LHCN-M2 (cell line): ENCODE data around the gene JKAMP. TPM values are rescaled to one million over a fixed set of nuclear protein-coding genes. Genes with fewer than 3 reads are reported as not detected.
"Not testable (repeated sequence)": the region's sequence is repeated elsewhere in the genome, so short reads cannot be mapped to it uniquely, and the experiment has no call there.

Source experiments
- DNase-seq: peaks from one replicate; pipeline ENCODE4 v3.0.0-alpha.2; 2012; ENCODE audit warnings: low read depth
- polyA plus RNA-seq: library from polyadenylated mRNA; unstranded; fragments of >200 nt; gene quantifications from one replicate; pipeline ENCODE4 v1.2.1, GENCODE V29; 2012; ENCODE audit warnings: missing spikeins
- total RNA-seq: library from RNA; depleted of rRNA; stranded (reverse); fragments of >200 nt; gene quantifications from 2 replicates; pipeline ENCODE4 v1.2.3, GENCODE V29; 2014; rRNA removed

The JKAMP gene
- 120 and 141 TPM in 2 replicates for total RNA-seq
- polyA plus RNA-seq: 45.2 TPM

- DNase-seq: peak; percentile 94
Observed at GRCh38 chr14:59483819-59484638, at the start of gene JKAMP, which contains the start of gene L3HYPDH. Gene JKAMP, plus strand, starts transcription at chr14:59484517. Its CDS starts 73 bp downstream, at chr14:59484590. Gene L3HYPDH, minus strand, starts transcription at chr14:59484408. Its CDS starts 92 bp downstream, at chr14:59484316.

- DNase-seq: no peak
Observed at GRCh38 chr14:59435101-59435500, 49.2 kb upstream of the JKAMP start.

GRCh38 chr14:59435987-59436386 lies 48.3 kb upstream of the JKAMP start:
- DNase-seq: no peak

DNA sequence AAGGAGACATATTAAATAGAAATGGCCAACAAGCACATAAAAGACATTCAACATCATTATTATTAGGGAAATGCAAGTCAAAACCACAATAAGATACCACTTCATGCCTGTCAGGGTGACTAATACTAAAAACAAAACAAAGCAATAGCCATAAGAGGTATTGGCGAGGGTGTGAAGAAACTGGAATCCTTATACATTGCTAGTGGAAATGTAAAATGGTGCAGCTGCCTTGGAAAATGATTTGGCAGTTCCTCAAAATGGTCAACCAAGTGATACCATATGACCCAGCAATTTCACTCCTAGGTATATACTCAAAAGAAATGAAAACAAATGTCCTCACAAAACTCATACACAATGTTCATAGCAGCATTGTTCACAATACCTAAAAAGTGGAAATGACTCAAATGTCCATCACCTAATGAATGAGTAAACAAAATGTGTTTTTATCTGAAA lies 46.1 kb upstream of the JKAMP start:
- DNase-seq: peak; percentile 86

- no peak for DNase-seq
Observed at GRCh38 chr14:59439256-59439965, 44.9 kb upstream of the JKAMP start.

- DNase-seq: not testable (repeated sequence)
Observed at GRCh38 chr14:59448673-59449072, 35.6 kb upstream of the JKAMP start.

- DNase-seq: peak; percentile 60
Observed at GRCh38 chr14:59450716-59451115, 33.6 kb upstream of the JKAMP start.

DNA sequence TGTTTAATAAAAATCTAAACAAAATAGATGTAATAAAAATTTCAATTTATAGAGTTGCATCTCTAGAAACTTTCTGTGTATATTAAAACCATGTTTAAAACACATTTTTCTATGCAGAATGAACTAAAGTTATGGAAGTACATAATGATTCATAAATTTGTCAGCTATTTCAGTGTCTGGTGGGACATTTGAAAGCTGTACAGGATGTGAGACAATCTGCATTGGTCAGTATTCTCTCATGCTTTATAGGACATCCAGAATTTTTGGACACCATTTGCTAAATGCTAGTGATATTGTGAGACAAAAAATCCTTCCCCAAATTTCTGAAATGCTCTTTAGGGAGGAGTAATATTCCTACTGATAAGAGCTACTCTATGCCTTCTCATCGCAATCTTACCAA lies 32.5 kb upstream of the JKAMP start:
- peak; percentile 18 for DNase-seq

GRCh38 chr14:59454139-59454538 lies 30.2 kb upstream of the JKAMP start:
- DNase-seq: peak; percentile 93

- peak; percentile 34 for DNase-seq
Observed at GRCh38 chr14:59455411-59455810, 28.9 kb upstream of the JKAMP start.

- no peak for DNase-seq
Observed at GRCh38 chr14:59458486-59458885, 25.8 kb upstream of the JKAMP start.

DNA sequence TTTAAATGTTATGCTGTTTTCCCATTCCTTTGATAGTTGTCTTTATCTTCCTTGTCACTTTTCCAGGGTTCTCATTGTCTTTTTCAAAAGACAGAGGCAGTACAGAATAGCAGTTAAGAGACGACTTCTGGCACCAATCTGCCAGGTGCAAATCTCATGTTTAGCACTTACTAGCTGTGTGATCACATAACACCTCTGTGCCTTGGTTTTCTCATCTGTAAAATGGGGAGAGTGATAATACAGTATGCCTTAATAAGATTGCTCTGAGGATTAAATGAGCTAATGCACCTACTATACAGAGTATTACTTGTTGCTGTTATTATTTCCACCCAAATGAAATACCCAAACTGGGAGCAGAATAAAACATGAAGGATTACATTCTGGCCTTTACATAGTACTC lies 23.9 kb upstream of the JKAMP start:
- no peak for DNase-seq

DNA sequence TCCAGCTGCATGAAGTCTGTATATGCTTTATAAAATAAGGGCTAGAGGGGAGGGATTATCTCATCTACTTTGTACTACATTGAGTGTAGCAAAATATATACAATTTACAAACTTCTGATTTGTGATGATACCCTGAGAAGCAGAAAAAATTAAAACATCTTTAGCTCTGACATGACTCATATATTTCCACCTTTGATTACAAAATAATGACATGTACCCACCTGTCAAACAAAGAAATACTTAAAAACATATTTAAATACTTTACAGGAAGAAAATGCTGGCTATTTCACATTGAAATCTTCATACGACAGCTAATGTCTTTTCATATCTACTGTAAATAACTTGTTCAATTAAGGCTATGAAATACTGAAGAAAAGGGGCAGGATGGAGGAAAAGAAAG lies 22.4 kb upstream of the JKAMP start:
- no peak for DNase-seq

GRCh38 chr14:59463787-59464485 lies 20.4 kb upstream of the JKAMP start:
- DNase-seq: no peak

- DNase-seq: peak; percentile 12
Observed at GRCh38 chr14:59464486-59465315, 19.6 kb upstream of the JKAMP start.

DNA sequence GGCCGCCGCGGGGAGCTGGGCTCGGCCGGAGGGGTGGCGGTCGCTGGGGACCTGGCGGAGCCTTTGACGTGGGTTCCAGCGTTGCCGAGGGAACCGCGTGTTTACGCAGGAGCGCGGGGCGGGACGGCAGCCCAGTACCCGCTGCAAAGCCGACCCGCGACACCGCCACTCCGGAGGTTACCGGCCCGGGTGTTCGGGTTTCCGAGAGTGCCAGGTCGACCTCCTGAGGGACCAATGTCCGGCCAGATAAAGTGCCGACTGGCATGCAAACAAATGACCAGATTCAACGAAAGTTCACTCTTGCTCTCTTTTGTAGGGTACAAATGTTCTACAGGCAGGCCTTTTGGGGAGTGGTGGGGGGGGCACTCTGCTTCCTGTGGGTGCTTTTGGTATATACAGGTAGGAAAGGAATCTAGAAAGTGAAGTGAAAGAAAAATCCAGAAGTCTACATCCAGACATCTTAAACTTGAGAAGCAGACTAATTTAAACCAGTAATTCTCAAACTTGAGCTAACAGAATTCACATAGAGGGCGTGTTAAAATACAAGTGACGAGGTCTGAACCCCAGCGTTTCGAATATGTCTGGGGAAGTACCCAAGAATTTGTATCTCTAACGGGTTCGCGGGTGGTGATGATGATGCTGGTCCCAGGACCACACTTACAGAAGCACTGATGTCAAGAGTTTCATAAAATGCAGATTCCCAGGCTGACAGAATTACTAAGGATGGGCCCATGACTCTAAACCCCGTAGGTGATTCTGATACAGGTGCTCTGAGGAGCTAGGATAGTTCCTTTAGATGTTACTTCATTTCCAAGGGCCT lies 18.8 kb upstream of the JKAMP start, which contains the start of gene GPR135:
TSS of gene GPR135 (minus strand) at position 65 of the 820 bp plus-strand sequence. CDS start 154 bp downstream, outside the sequence.
- no peak for DNase-seq

DNA sequence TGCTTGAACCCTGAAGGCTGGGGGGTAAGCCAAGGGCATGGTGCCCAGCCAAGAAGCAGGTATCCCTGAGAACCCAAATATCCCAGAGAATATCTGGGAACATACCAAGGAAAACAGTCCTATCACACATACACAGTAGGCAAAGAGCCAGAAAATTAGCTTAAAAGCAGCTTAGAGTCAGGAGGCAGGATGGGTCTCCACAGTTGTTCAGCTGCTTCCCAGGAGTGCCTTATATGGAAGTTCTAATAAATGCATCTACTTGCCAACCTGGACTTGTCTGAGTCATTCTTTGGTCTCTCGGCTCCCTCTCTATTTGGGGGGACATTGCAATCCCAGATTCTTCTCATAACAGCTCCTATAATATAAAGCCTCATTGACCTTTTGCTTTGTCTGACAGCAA lies 10.1 kb upstream of the JKAMP start:
- DNase-seq: peak; percentile 89

GRCh38 chr14:59475709-59476108 lies 8.6 kb upstream of the JKAMP start:
- no peak for DNase-seq

GRCh38 chr14:59478540-59478939 lies 5.8 kb upstream of the JKAMP start:
- DNase-seq: no peak

DNA sequence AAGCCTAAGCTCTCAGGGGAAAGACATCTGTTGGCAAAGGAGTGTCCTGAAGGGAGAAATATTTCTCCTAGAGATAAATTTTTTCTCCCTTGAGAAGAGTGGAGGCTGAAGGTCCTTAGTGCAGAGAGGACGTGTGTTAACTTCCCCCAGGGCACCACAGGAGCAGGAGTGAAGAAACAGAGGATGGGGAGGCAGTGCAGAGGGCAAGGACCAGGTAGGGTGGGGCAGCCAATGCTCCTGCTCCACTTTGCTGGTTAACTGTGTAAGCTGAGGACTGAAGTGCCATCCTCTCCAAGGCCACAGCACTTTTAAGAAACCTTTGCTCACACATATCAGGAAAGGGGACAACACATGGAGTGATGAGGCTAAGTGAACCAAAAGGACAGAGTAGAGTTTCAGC lies 4.2 kb upstream of the JKAMP start:
- DNase-seq: no peak
